ENCODE measurements around the gene FAM181A.

The FAM181A gene

GRCh38 chr14:93888995-93889394 is 38.1 kb upstream of the FAM181A start:
- TF ChIP-seq SUZ12 (IDR thresholded peaks at IDR 0.05), result no peak
- TF ChIP-seq TARDBP (IDR thresholded peaks at IDR 0.05), result no peak
- no peak for TF ChIP-seq ARNT (IDR thresholded peaks at IDR 0.05)
- TF ChIP-seq HDGF (IDR thresholded peaks at IDR 0.05; ENCODE audit: borderline replicate concordance), result no peak
- TF ChIP-seq NFRKB (IDR thresholded peaks at IDR 0.05), result no peak
- no peak for TF ChIP-seq LEF1 (IDR thresholded peaks at IDR 0.05; ENCODE audit: borderline replicate concordance)
- no peak for TF ChIP-seq L3MBTL2 (conservative IDR thresholded peaks at IDR 0.05)
- TF ChIP-seq SP1 (IDR thresholded peaks at IDR 0.05), result no peak
- TF ChIP-seq ZNF384 (IDR thresholded peaks at IDR 0.05), result no peak
- no peak for TF ChIP-seq CTBP1 (IDR thresholded peaks at IDR 0.05; ENCODE audit: borderline replicate concordance)
- no peak for TF ChIP-seq ELF4 (IDR thresholded peaks at IDR 0.05)
- no peak for DNase-seq (ENCODE audit: extremely low spot score)
- CTCF ChIA-PET, result interaction anchor here (1.4 to 1.8 kb wide), 2 partner anchors 9 to 51 kb away, joined by 4 read pairs; no protein-coding TSS in a partner anchor
- POLR2A ChIA-PET, result no interaction called here

DNA sequence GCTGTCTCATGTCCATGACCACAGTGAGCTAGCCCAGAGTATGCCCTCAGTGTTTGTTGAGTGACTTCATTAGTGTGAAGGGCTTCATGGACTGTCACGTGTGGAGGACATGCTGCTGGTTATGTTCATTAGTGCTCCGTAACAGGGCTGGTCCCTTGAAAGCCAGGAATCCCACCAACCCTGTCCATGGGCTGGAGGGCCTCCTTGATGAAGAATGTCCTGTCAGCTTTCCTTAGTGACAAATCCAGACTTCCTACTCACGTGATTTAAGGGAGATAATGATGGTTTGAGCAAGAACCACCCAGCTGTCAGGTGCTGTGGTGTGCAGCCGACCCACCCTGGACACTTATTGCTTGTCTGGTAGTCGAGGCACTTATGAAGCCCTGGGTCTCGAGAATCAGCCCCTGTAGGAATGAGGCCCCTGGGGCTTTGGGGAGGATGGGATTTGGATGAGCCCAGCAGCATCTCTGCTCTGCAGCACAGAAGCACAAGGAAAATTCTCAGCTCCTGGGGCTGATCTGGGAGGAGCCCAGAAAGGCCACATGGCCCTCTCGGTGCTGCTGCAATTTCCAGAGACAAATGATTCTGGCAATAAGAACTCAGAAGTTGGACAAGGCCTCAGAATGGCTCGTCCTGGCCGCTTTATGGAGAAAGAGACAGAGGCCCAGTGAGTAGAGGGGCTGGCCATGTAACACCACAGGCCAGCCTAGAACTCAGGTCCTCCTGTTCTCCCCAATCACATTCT is 37.2 kb upstream of the FAM181A start:
- ChIA-PET CTCF (interaction anchor here (0.6 to 1.8 kb wide), 3 partner anchors 9 to 50 kb away, joined by 3 to 4 read pairs (median 4); no protein-coding TSS in a partner anchor), POLR2A (no interaction called here)
- TF ChIP-seq SP1 (IDR thresholded peaks at IDR 0.05), result no peak
- DNase-seq (ENCODE audit: extremely low spot score), result no peak

DNA sequence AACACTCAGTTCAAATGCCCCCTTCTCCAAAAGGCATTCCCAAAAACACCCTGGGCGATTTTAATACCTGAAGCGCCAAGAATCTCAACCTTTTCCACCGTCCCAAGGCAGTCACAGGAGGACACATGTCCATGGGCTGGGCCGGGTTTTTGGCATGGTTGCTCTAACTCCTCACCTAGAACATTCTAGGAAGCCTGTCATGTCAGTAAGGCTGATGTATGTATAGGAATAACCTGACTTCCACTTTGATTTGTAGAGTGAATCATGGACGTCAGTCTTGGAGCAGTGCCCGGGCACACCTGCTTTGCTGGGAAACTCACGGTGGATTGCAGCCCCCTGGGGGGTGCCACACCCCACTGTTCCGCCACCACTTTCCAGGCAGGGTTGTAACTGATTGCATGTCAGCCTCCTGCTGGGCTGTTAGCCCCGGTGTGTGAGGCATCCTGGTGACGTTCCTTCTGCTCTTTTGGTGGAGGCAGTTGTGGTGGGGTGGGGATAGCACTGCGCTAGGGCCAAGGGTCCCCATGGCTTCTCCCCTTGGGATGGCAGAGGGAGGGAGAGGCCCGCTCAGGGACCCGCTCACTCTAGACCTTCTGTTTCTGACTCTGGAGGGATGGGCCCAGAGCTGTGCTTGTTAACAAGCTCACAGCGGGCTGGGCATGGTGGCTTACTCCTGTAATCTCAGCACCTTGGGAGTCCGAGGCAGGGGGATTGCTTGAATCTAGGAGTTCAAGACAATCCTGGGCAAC is 35.2 kb upstream of the FAM181A start:
- CTCF ChIA-PET, result interaction anchor here (0.5 to 0.7 kb wide), 2 partner anchors 20 to 229 kb away, joined by 3 to 5 read pairs; no protein-coding TSS in a partner anchor
- no peak for DNase-seq (ENCODE audit: extremely low spot score)
- TF ChIP-seq SP1 (IDR thresholded peaks at IDR 0.05), result no peak
- TF ChIP-seq NFRKB (IDR thresholded peaks at IDR 0.05), result no peak
- no peak for TF ChIP-seq BHLHE40 (IDR thresholded peaks at IDR 0.05; ENCODE audit: borderline replicate concordance)
- no peak for TF ChIP-seq L3MBTL2 (conservative IDR thresholded peaks at IDR 0.05)
- no peak for TF ChIP-seq ARNT (IDR thresholded peaks at IDR 0.05)
- no peak for TF ChIP-seq SUZ12 (IDR thresholded peaks at IDR 0.05)
- no peak for TF ChIP-seq LEF1 (IDR thresholded peaks at IDR 0.05; ENCODE audit: borderline replicate concordance)
- TF ChIP-seq TARDBP (IDR thresholded peaks at IDR 0.05), result no peak
- TF ChIP-seq FOXA1 (IDR thresholded peaks at IDR 0.05), result no peak
- TF ChIP-seq ZNF384 (IDR thresholded peaks at IDR 0.05), result no peak
- TF ChIP-seq ELF4 (IDR thresholded peaks at IDR 0.05), result no peak
- TF ChIP-seq, protein P1, sequence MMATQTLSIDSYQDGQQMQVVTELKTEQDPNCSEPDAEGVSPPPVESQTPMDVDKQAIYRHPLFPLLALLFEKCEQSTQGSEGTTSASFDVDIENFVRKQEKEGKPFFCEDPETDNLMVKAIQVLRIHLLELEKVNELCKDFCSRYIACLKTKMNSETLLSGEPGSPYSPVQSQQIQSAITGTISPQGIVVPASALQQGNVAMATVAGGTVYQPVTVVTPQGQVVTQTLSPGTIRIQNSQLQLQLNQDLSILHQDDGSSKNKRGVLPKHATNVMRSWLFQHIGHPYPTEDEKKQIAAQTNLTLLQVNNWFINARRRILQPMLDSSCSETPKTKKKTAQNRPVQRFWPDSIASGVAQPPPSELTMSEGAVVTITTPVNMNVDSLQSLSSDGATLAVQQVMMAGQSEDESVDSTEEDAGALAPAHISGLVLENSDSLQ (IDR thresholded peaks at IDR 0.05), result no peak
- POLR2A ChIA-PET, result no interaction called here

- TF ChIP-seq FOXK2 (IDR thresholded peaks at IDR 0.05) (no peak), LEF1 (IDR thresholded peaks at IDR 0.05; ENCODE audit: borderline replicate concordance) (no peak), ELF4 (IDR thresholded peaks at IDR 0.05) (no peak), SP1 (IDR thresholded peaks at IDR 0.05) (no peak), ARNT (IDR thresholded peaks at IDR 0.05) (no peak), ZNF384 (IDR thresholded peaks at IDR 0.05) (no peak), L3MBTL2 (conservative IDR thresholded peaks at IDR 0.05) (no peak), NFRKB (IDR thresholded peaks at IDR 0.05) (no peak), HDGF (IDR thresholded peaks at IDR 0.05; ENCODE audit: borderline replicate concordance) (no peak), FOXM1 (IDR thresholded peaks at IDR 0.05; ENCODE audit: borderline replicate concordance) (no peak), BHLHE40 (IDR thresholded peaks at IDR 0.05; ENCODE audit: borderline replicate concordance) (no peak), CTBP1 (IDR thresholded peaks at IDR 0.05; ENCODE audit: borderline replicate concordance) (no peak), SUZ12 (IDR thresholded peaks at IDR 0.05) (no peak), TARDBP (IDR thresholded peaks at IDR 0.05) (no peak), FOXA1 (IDR thresholded peaks at IDR 0.05) (no peak)
- TF ChIP-seq, protein P1 (IDR thresholded peaks at IDR 0.05), result no peak
- DNase-seq (ENCODE audit: extremely low spot score), result no peak
- ChIA-PET CTCF (interaction anchor here (0.5 to 0.7 kb wide), 2 partner anchors 20 to 230 kb away, joined by 3 to 5 read pairs; no protein-coding TSS in a partner anchor), POLR2A (no interaction called here)
Observed at GRCh38 chr14:93892505-93892839, 34.7 kb upstream of the FAM181A start.

GRCh38 chr14:93892923-93893558 is 34.1 kb upstream of the FAM181A start:
- DNase-seq (ENCODE audit: extremely low spot score), result peak; percentile 80
- no peak for TF ChIP-seq L3MBTL2 (conservative IDR thresholded peaks at IDR 0.05)
- TF ChIP-seq BHLHE40 (IDR thresholded peaks at IDR 0.05; ENCODE audit: borderline replicate concordance), result no peak
- no peak for TF ChIP-seq NFRKB (IDR thresholded peaks at IDR 0.05)
- TF ChIP-seq ZNF384 (IDR thresholded peaks at IDR 0.05), result no peak
- TF ChIP-seq FOXK2 (IDR thresholded peaks at IDR 0.05), result no peak
- TF ChIP-seq HDGF (IDR thresholded peaks at IDR 0.05; ENCODE audit: borderline replicate concordance), result no peak
- no peak for TF ChIP-seq FOXA1 (IDR thresholded peaks at IDR 0.05)
- TF ChIP-seq SP1 (IDR thresholded peaks at IDR 0.05), result no peak
- TF ChIP-seq LEF1 (IDR thresholded peaks at IDR 0.05; ENCODE audit: borderline replicate concordance), result no peak
- TF ChIP-seq CTBP1 (IDR thresholded peaks at IDR 0.05; ENCODE audit: borderline replicate concordance), result no peak
- no peak for TF ChIP-seq SUZ12 (IDR thresholded peaks at IDR 0.05)
- no peak for TF ChIP-seq ELF4 (IDR thresholded peaks at IDR 0.05)
- TF ChIP-seq, protein P1 (IDR thresholded peaks at IDR 0.05), result no peak
- no peak for TF ChIP-seq ARNT (IDR thresholded peaks at IDR 0.05)
- no peak for TF ChIP-seq FOXM1 (IDR thresholded peaks at IDR 0.05; ENCODE audit: borderline replicate concordance)
- TF ChIP-seq TARDBP (IDR thresholded peaks at IDR 0.05), result no peak
- ChIA-PET CTCF (interaction anchor here (0.5 to 0.7 kb wide), 2 partner anchors 18 to 231 kb away, joined by 3 read pairs; no protein-coding TSS in a partner anchor), POLR2A (no interaction called here)
